HepG2 (cell line): ENCODE measurements around the gene TMEM19. TPM values are rescaled to one million over a fixed set of nuclear protein-coding genes. Genes with fewer than 3 reads are reported as not detected.

Source experiments
- ATAC-seq: fragments of 200-7000 bp; cut with Tn5 transposase; 3 replicates; pipeline ENCODE4 v1.9.1; 2020; ENCODE audit warnings: mild to moderate bottlenecking, moderate library complexity
- BruUV-seq: library from RNA; stranded (reverse); fragments of 400-500 nt; replicated peaks from 2 replicates; lab custom pipeline; 2021; lab: Mats Ljungman, UMichigan
- CTCF ChIA-PET: fragments of 300-600 bp; formaldehyde crosslinking; extraction: SDS; loops from one replicate; lab custom pipeline; 2021; ENCODE audit warnings: low total read pairs, inconsistent platforms, low intra/inter-chr PET ratio; lab: Yijun Ruan, JAX
- POLR2A ChIA-PET: fragments of 350-600 bp; sonication (Branson Sonifier 250); formaldehyde crosslinking; loops from one replicate; lab custom pipeline; 2020; ENCODE audit warnings: antibody characterized with exemption, inconsistent platforms; lab: Yijun Ruan, JAX
- DNase-seq: peaks from one replicate; pipeline ENCODE4 v3.0.0-alpha.2; 2015; ENCODE audit warnings: low spot score
- FAIRE-seq: peaks from 3 replicates; lab custom pipeline; 2011; peaks lifted over from hg19 to GRCh38; lab: Jason Lieb, UNC
- H2AFZ ChIP-seq: one replicate; pipeline ENCODE4 v1.6.1; 2011; ENCODE audit warnings: low read length, inconsistent platforms
- H3K27ac ChIP-seq: fragments of 300-600 bp; 3 replicates; pipeline ENCODE4 v1.8.0; 2011; ENCODE audit warnings: mixed run types, mild to moderate bottlenecking, mixed read lengths, low read length, inconsistent platforms; ENCODE audit not compliant: insufficient read depth; ENCODE audit errors: extremely low read length
- H3K27me3 ChIP-seq, 2 experiments: fragments of 200-600 bp in 1 of 2; 2 replicates in 1 of 2; 3 replicates in 1 of 2; pipeline versions ENCODE4 v1.6.0 to v1.8.0; 2011; ENCODE audit warnings: low read length in 2 of 2, mild to moderate bottlenecking in 2 of 2, moderate library complexity in 2 of 2, inconsistent platforms in 1 of 2; ENCODE audit not compliant: insufficient read depth in 2 of 2, control insufficient read depth in 1 of 2
- H3K36me3 ChIP-seq, 2 experiments: fragments of 200-600 bp in 1 of 2; replicated peaks in 1 of 2; 2 replicates in 1 of 2; 3 replicates in 1 of 2; pipeline versions ENCODE4 v1.5.1 to v1.8.0; 2011; ENCODE audit warnings: low read length in 2 of 2, inconsistent platforms in 1 of 2; ENCODE audit not compliant: insufficient read depth in 2 of 2, control insufficient read depth in 1 of 2
- H3K4me1 ChIP-seq: 2 replicates; pipeline ENCODE4 v1.5.1; 2012; ENCODE audit warnings: low read length, inconsistent platforms; ENCODE audit not compliant: insufficient read depth
- H3K4me2 ChIP-seq: 2 replicates; pipeline ENCODE4 v1.6.0; 2011; ENCODE audit warnings: low read depth, low read length, inconsistent platforms
- H3K4me3 ChIP-seq, 3 experiments: fragments of 200-600 bp in 1 of 3; sonication (generic), shearing (Covaris generic) in 1 of 3; replicated peaks in 1 of 3; 2 replicates each; pipeline ENCODE4 v1.5.1; 2011 to 2016; ENCODE audit warnings: low read length in 3 of 3, inconsistent platforms in 2 of 3, low read depth in 2 of 3, mild to moderate bottlenecking in 2 of 3, control low read depth in 1 of 3, mixed read lengths in 1 of 3; ENCODE audit not compliant: insufficient read depth in 1 of 3
- H3K79me2 ChIP-seq: one replicate; pipeline ENCODE4 v1.6.1; 2011; ENCODE audit warnings: low read length, inconsistent platforms; ENCODE audit not compliant: insufficient read depth
- H3K9ac ChIP-seq: 2 replicates; pipeline ENCODE4 v1.6.0; 2011; ENCODE audit warnings: mild to moderate bottlenecking, low read depth, low read length, inconsistent platforms; ENCODE audit not compliant: insufficient read depth
- H3K9me3 ChIP-seq: 2 replicates; pipeline ENCODE4 v1.5.1; 2012; ENCODE audit warnings: mild to moderate bottlenecking, low read length
- H4K20me1 ChIP-seq: 2 replicates; pipeline ENCODE4 v1.6.0; 2011; ENCODE audit warnings: inconsistent platforms, mild to moderate bottlenecking, low read length, moderate library complexity; ENCODE audit not compliant: insufficient read depth
- EED ChIP-seq: sonication (generic); formaldehyde crosslinking; IDR thresholded peaks from 2 replicates; pipeline ENCODE4 v1.5.0; 2020; ENCODE audit warnings: mild to moderate bottlenecking, missing genetic modification reagents
- HMG20B ChIP-seq: conservative IDR thresholded peaks from 2 replicates; pipeline ENCODE4 v1.6.1; 2016; ENCODE audit warnings: missing genetic modification reagents, missing compliant biosample characterization
- NCOA5 ChIP-seq: sonication (generic); formaldehyde crosslinking; IDR thresholded peaks from 2 replicates; pipeline ENCODE4 v1.4.0; 2020; ENCODE audit warnings: missing genetic modification reagents
- ZNF607 ChIP-seq: sonication (generic); formaldehyde crosslinking; IDR thresholded peaks from 2 replicates; pipeline ENCODE4 v1.5.1; 2020; ENCODE audit warnings: missing genetic modification reagents, mild to moderate bottlenecking, borderline replicate concordance
- ZNF646 ChIP-seq: sonication (generic); formaldehyde crosslinking; IDR thresholded peaks from 2 replicates; pipeline ENCODE4 v1.9.0; 2021; ENCODE audit warnings: mild to moderate bottlenecking, missing genetic modification reagents
- ZNF850 ChIP-seq: sonication (generic); formaldehyde crosslinking; conservative IDR thresholded peaks from 2 replicates; pipeline ENCODE4 v1.9.0; 2021; ENCODE audit warnings: mild to moderate bottlenecking, missing genetic modification reagents
- WGBS: methylation state at CpG from one replicate; pipeline ENCODE4 v1.1.6; 2017; ENCODE audit warnings: low lambda C conversion rate; 5-methylcytosine and 5-hydroxymethylcytosine counted together
- in situ Hi-C: cut with HindIII; loops from 2 replicates; pipeline ENCODE4 v1.10.0; 2017; ENCODE audit warnings: low pct_unique_long_range_greater_than_20kb; ENCODE audit not compliant: extremely low pct_ligation_motif_present
- intact Hi-C: fragments of 100-400 bp; cut with micrococcal nuclease; formaldehyde crosslinking; loops from one replicate; pipeline ENCODE4 v1.10.0; 2022; ENCODE audit not compliant: unreplicated experiment
- polyA plus RNA-seq, 8 experiments: library from polyadenylated mRNA; depleted of rRNA in 3 of 8; stranded (reverse) in 7 of 8; unstranded in 1 of 8; fragments of >200 nt; fragmentation: Illumina TruSeq in 4 of 8; extraction: Trizol in 4 of 8; gene quantifications; 2 replicates each; pipeline versions ENCODE4 v1.2.1 to v1.2.3, GENCODE V29; 2011 to 2016; ENCODE audit warnings: low read depth in 4 of 8, missing spikeins in 1 of 8, mixed read lengths in 1 of 8; ENCODE audit not compliant: insufficient read depth in 1 of 8
- total RNA-seq, 5 experiments: library from RNA; depleted of rRNA; stranded (reverse); fragments of >200 nt; fragmentation: Illumina TruSeq; extraction: Trizol; gene quantifications; 2 replicates each; pipeline ENCODE4 v1.2.3, GENCODE V29; 2016; ENCODE audit warnings: low read depth in 1 of 5

TMEM19 gene
- total and polyA plus RNA-seq, 2 of the 13 experiments (the other 11 are each of a cell fraction or from before 2014, with no cell fraction given) = 16.9 to 22.5 TPM

DNA sequence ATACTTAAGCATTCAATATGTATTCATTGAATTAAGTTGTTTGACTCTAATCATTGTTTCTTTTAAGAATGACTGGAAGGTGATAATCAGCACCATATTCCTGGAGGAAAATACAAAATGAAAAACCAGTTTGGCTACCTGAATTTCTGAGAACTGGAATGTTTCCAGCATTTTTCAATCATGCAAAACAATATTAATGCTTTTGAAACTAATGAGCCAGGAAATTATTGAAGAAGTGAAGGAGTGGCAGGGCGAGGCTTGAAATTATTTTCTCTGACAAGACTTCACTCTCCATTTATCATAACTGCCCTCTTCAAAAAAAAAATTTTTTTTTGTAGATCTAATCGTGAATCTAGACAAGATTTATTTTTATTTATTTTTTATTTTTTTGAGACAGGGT lies 19.0 kb downstream of the TMEM19 start:
- Histone ChIP-seq H4K20me1 (no peaks in the 10 kb centered on the region), H3K4me3 (no peak overlapping the region), H3K79me2 (no peaks in the 10 kb centered on the region), H2AFZ (no peak overlapping the region), H3K27me3 (no peaks in the 10 kb centered on the region), H3K4me2 (no peak overlapping the region), H3K9me3 (no peaks in the 10 kb centered on the region), H3K4me1 (peaks cover 15% of the 10 kb centered on the region), H3K9ac (no peak overlapping the region), H3K36me3 (peaks cover 2 to 5% of the 10 kb centered on the region in 2 experiments; a peak in 3 of 5 replicates), H3K27ac (no peak overlapping the region)
- no peak for DNase-seq
- WGBS = 89% methylated on average over 2 of the region's 2 CpGs
- in situ Hi-C loops (no loop called here), intact Hi-C loops (no loop called here)
- CTCF ChIA-PET = no interaction called here
- POLR2A ChIA-PET = no interaction called here
- no peak for ATAC-seq
- BruUV-seq = no TSS peak
- no peak for TF ChIP-seq ZNF850 (CRISPR knock-in tag)
- no peak for TF ChIP-seq NCOA5
- no peak for TF ChIP-seq ZNF646
- no peak for TF ChIP-seq ZNF607 (CRISPR knock-in tag)
- no peak for TF ChIP-seq EED
- TF ChIP-seq HMG20B (CRISPR knock-in tag) = no peak
- FAIRE-seq = no peak
